CD4-positive, alpha-beta T cell treated with Interferon alpha-2 for 1 hour (primary cell): Measurements from ENCODE around the gene MMRN2.
"Not testable (repeated sequence)": the region's sequence is repeated elsewhere in the genome, so short reads cannot be mapped to it uniquely, and the experiment has no call there.

Experiments
- DNase-seq, 2 donors: peaks; one replicate each; pipeline ENCODE4 v3.0.0-alpha.2; 2020 to 2022

MMRN2 gene

DNA sequence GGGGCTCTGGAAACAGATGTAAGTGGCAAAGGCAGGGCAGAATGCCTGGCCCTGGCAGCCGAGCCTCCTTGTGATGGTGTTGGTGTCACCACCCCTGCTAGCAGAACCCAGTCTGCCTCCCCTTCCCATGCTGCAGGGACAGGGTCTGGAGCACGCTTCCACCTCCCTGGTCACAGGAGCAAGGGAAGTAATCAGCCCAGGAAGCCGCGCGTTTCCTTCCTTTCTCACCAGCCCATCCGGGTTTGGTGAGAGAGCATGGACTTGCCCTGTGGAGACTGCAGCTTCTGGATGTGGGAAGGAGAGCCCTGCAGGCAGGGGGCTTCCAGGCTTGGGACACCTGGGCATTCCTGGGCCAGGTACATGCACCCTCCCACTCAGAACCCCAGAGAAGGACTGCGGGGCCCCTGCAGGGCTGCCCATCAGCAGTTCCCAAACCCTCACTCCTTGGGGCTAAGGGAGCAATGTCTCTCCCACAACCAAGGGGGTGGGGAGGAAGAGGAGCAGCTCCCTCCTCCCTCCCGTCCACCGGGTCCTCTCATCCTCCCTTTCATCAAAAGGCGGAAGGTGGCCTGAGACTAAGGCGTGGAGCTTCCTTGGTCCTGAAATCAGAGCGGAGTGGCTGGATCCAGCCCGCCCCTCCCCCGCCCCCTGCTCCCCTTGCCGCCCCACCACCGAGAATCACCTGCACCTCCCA is 1.8 kb downstream of the MMRN2 start:
- no peak for DNase-seq

DNA sequence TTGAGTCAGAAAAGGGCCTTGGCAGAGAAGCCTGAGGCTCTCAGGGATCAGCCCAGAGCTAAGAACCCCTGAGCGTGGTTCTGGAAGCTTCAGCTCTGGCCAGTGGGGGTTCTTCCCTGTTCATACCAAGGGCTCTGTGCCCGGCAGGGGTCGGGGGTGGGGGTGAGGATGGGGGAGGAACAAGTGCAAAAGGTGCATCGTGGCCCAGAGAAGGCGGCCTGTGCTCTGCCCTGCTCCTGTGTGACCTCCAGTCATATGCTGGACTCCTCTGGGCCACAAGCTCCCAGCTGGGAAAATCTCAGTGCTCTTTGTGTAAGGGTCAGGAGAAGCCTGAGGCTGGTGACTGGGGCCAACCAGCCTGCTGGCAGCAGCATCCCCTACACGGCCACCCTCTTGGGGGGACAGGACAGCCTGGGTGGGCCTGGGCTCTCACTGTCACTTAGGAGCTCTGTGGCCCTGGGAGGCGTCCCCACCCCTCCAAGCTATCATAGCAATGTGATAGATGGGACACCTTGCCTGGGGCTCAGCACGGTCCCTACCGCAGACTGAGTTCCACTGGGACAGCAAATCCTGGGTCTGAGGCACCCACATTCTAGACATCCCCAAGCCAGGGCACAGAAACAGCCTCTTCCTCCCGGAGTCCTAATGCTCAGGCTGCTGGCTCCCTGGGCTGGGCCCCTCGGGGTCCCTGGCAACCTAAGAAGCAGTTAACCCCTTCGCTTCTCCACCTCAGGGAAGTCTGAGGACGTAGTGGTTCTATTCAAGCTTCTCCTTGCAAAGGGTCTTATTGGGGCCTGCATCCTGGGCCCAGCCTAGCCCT is 2.5 kb downstream of the MMRN2 start:
- no peak for DNase-seq

DNA sequence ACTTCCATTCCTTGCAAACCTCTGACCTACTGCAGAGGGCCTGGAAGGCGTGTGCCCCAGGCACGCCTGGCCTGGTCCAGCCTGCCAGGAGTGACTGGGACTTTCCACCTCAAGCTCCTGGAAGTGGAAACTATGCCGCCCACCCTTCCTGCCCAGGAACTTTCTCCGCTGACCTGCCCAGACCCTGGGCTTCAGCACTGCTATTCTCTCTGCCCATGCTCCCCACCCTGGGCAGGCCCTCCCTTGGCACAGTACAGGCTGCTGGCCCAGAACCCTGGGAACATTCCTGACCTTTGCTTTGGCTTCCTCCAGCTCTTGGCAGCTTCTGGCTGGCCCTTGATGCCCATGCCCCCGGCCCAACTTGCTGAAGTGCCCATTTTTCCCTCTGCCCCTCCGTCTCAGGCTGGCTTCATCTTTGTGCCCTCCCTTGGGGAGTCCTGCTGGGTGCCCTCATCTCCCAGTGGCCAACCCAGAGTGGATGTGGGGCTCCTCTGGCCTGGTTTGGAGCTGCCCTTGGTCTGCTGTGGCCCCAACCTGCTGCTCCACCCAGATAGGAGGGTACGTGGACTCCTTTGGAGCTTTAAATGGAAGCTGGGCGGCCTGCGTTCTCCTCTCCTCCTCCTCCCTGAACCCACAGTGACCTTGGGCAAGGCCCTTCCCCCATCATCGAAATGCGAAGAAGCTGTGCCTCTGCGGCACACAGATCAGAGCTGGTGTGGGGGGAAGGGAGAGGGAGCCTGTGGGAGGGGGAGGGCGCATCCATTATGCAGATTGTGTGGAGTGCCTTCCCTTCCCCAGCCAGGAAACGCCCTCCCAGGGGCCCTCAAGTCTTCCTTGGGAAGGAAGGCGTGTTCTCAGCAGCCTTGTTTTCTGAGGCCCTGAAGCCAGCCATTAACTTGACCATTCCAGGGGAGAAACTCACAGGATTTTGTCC is 3.4 kb downstream of the MMRN2 start:
- DNase-seq = no peak

GRCh38 chr10:86952697-86953096 is 4.7 kb downstream of the MMRN2 start:
- not testable (repeated sequence) for DNase-seq

DNA sequence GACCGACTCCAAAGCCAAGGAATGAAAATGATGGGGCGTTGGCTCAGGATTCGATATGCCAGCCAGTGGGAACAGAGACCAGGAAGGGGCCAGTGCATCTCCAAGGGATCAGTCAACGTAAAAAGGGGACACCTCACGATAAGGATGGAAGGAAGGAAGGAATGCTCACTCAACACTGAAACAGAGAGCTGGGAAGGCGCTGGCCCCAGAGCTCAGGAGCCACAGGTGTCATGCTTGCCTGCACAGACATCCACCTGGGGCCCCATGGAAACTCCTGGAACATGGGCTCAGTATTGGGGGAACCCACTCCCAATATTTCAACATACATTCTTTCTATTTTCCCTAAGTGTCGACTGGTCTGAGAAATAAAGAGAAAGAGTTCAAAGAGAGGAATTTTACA is 5.3 kb downstream of the MMRN2 start:
- no peak for DNase-seq

GRCh38 chr10:86951184-86951761 is 6.1 kb downstream of the MMRN2 start:
- DNase-seq = no peak

DNA sequence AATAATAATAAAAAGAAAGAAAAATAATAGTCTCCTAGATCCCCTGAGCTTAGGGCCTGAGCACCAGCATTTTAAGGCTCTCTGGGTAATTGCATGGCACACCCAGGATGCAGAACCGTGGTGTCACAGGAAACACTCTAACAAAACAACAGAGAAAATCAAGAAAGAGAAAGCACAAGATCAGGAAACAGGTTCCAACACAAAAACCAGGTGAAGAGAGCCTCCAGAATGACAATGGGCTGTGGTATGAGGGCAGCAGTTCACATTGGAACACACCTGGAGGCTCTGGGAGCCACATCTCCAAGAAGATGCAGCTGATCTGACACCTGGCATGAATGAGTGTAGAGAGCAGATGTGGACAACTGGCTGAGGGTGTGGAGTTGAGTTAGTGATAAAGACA is 7.1 kb downstream of the MMRN2 start:
- DNase-seq = peak in 1 of 2 donors; percentile 28

DNA sequence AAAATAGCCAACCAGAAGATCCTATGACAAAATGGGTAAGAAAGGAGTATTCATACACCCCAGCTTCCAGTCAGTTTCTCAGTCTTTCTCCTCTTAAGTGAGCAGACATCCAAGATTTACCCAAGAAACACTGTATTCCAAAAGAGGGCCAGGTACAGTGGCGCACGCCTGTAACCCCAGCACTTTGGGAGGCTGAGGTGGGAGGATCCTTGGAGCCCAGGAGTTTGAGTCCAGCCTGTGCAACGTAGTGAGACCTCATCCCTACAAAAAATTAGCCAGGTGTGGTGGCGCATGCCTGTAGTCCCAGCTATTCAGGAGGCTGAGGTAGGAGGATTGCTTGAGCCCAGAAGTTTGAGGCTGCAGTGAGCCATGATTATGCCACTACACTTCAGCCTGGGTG is 9.6 kb downstream of the MMRN2 start:
- not testable (repeated sequence) for DNase-seq

DNA sequence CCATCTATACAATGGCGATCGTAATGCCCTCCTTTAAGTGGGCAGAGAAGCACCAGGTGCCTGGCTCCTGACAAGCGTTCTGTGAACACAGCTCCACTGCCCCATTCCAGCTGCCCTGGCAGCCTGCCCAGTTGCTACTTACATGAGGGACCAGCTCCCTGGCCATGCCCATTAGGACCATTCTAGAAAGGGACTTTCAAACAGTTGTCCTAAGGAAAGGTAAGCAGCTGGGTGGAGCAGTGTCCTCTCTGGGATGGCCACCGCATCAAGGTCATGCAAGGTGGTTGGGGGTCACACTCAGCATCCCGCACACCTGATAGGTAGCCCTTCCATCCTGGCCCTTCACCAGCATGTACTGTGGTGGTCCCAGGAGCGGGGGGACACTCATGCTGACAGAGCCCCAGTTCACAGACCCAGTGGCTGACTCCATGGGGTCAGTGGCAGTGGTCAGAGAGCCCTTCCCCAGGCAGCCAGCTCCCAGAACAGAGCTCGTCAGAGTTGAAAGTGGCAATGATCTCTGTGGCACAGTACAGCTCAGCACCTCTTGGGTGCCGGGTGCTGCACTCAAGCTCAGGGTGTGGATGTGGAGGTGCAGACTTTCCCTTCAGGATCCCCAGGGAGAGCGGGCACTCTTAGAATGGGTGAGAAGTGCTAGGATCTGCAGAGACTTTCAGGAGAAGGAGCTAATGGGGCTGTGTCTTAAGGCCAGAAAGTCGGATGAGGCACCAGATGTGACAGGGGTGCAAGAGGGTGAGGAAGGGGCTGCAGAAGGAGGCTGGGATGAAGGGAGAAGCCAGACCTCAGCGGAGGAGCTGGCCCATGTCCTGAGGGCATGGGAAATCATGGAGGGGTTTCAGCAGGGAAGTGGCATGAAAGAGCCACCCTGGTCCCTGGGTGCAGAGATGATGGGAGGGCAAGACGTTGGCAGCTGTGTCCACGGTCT is 10.9 kb downstream of the MMRN2 start:
- DNase-seq = no peak

GRCh38 chr10:86945361-86946212 is 11.8 kb downstream of the MMRN2 start:
- DNase-seq = no peak

DNA sequence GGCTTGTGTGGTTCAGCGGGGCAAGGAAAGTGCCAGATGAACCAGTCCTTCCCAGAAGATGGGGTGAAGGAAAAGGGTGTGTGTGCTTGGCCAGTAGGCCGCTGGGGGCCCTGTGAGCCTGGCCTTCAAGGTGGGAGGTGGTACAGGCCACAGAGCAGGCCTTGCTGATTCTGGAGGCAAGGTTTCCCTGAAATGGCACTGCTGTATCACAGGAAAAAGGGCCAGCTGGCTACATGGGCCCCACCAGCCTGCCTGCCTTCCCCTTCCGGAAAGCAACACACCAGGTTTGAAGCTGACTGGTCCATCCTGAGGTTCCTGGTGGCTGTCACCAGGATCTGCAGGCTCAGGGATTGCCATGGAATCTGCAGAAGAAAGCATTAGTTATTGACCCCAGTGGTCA is 12.5 kb downstream of the MMRN2 start:
- no peak for DNase-seq

GRCh38 chr10:86944471-86944870 is 12.9 kb downstream of the MMRN2 start:
- no peak for DNase-seq

DNA sequence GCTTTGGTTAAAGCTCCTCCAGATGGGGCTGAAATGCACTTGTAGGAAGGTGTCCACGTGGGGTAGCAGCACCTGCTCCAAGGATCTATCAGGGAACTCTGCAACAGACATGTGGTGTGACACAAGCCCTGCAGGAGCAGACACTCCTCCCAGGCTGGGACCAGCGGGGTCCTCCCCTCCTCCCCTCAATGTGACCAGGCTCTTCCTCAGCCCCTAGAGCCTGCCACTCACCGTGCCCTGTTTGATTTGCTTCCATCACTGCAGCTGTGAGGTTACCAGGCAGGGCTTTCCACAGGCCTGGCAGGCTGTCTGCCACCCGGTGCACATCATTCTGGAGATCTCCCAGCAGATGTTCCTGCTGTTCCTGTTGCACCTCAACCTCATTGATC is 13.4 kb downstream of the MMRN2 start:
- no peak for DNase-seq

- no peak for DNase-seq
These were observed 13.9 kb downstream of the MMRN2 start for GRCh38 chr10:86943316-86944030.

DNA sequence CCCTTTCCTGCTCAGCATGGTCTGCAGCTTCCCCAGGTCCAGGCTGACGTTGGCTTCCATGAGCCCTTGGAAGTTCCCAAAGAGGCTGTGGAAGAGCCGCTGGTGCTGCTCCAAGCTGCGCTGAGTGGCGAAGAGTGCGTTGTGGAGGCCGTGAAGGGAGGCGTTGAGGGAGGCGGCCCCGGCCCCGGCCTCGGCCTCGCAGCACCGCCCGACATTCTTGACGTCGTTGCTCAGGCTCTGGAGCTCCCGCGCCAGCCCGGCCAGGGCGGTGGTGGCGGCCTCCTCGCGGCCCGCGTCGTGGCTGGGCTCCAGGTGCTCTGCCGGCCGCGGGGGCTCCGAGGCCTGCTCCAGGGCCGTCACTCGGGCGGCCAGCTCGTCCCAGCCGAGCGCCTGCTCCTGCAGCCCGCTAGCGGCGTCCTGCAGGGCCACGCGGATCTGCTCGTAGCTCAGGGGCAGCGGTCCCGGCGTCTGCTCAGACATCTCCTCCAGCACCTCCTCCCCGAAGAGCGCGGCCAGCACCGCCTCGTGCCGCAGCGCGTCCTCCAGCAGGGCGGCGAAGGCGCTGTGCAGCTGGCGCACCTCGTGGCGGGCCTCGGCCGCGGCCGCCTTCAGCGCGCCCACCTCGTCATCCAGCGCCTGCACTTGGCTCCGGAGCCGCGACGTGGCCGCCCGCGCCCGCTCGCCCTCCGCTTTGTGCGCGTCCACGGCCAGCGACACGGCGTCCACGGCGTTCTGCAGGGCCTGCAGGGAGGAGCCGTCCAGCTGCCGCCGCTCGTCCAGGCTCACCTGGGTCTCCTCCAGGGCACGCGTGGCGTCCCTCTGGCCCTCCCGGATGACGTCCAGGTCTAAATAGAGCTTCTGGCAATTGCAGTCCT is 14.7 kb downstream of the MMRN2 start:
- DNase-seq = no peak

GRCh38 chr10:86941991-86942421 is 15.4 kb downstream of the MMRN2 start:
- no peak for DNase-seq

DNA sequence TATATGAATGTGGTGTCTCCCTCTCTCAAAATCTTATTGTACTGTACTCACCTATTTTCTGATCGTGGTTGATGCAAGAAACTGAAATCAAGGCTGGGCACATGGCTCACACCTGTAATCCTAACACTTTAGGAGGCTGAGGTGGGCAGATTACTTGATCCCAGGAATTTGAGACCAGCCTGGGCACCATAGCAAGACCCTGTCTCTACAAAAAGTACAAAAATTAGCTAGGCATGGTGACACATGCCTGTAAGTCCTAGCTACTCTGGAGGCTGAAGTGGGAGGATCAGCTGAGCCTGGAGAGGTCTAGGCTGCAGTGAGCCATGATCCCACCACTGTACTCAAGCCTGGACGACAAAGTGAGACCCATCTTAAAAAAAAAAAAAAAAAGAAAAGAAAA is 16.0 kb downstream of the MMRN2 start:
- DNase-seq = no peak

GRCh38 chr10:86940677-86941076 is 16.7 kb downstream of the MMRN2 start:
- DNase-seq = no peak

DNA sequence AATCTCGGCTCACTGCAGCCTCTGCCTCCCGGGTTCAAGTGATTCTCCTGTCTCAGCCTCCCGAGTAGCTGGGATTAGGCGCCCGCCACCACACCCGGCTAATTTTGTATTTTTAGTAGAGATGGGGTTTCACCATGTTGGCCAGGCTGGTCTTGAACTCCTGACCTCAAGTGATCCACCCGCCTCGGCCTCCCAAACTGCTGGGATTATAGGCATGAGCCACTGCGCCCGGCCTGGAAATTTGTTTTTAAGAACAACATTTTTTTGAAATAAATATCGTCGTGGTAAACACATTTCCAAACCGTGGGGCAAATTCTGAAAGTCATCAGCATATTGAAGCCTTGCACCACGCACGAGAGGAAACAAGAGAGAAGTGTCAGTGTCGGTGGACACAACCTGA is 17.3 kb downstream of the MMRN2 start:
- DNase-seq = not testable (repeated sequence)
